OCI-LY3 (cell line): Measurements from ENCODE around the gene KDM4E.
"Not testable (repeated sequence)": the region's sequence is repeated elsewhere in the genome, so short reads cannot be mapped to it uniquely, and the experiment has no call there.

Experiments
- H2AFZ ChIP-seq: fragments of 200-600, 300-600 bp; shearing (Covaris generic); 2 replicates; pipeline ENCODE4 v1.6.0; 2014; ENCODE audit warnings: antibody characterized with exemption, low read depth, low read length
- H3K27ac ChIP-seq: fragments of 200-600, 300-600 bp; sonication (generic); 2 replicates; pipeline ENCODE4 v1.5.1; 2014; ENCODE audit warnings: mild to moderate bottlenecking, low read length, moderate library complexity, mixed read lengths
- H3K27me3 ChIP-seq: fragments of 200-600, 300-600 bp; sonication (generic); 2 replicates; pipeline ENCODE4 v1.6.1; 2014; ENCODE audit warnings: low read depth, low read length, mixed read lengths
- H3K36me3 ChIP-seq: fragments of 200-600, 300-600 bp; sonication (generic); replicated peaks from 2 replicates; pipeline ENCODE3; 2014; ENCODE audit warnings: low read depth, low read length, mixed read lengths
- H3K4me1 ChIP-seq: fragments of 300-600, 200-600 bp; sonication (generic); 2 replicates; pipeline ENCODE4 v1.6.1; 2014; ENCODE audit warnings: low read length, mixed read lengths
- H3K4me2 ChIP-seq: fragments of 200-600, 300-600 bp; sonication (generic); 2 replicates; pipeline ENCODE4 v1.6.1; 2014; ENCODE audit warnings: low read length, mixed read lengths
- H3K4me3 ChIP-seq: fragments of 300-600, 200-600 bp; sonication (generic); 2 replicates; pipeline ENCODE4 v1.5.1; 2014; ENCODE audit warnings: antibody characterized with exemption, mild to moderate bottlenecking, low read length, moderate library complexity
- H3K79me2 ChIP-seq: fragments of 300-600, 200-600 bp; shearing (Covaris generic); 2 replicates; pipeline ENCODE4 v1.6.1; 2014; ENCODE audit warnings: mild to moderate bottlenecking, low read length, mixed read lengths
- H3K9ac ChIP-seq: fragments of 300-600, 200-600 bp; shearing (Covaris generic); 2 replicates; pipeline ENCODE4 v1.6.0; 2014; ENCODE audit warnings: mild to moderate bottlenecking, low read length, moderate library complexity
- H3K9me3 ChIP-seq: fragments of 200-600, 300-600 bp; shearing (Covaris generic); 2 replicates; pipeline ENCODE4 v1.6.1; 2014; ENCODE audit warnings: low read length, mixed read lengths; ENCODE audit not compliant: insufficient read depth
- H4K20me1 ChIP-seq: fragments of 200-600, 300-600 bp; sonication (generic); 2 replicates; pipeline ENCODE4 v1.6.1; 2016; ENCODE audit warnings: low read length, mixed read lengths; ENCODE audit not compliant: insufficient read depth
- CTCF ChIP-seq: fragments of 200-600, 300-600 bp; sonication (generic); IDR thresholded peaks from 2 replicates; pipeline ENCODE4 v1.5.1; 2014; ENCODE audit warnings: antibody characterized with exemption, low read length, low read depth
- EZH2phosphoT487 ChIP-seq: fragments of 200-600 bp; shearing (Covaris generic); IDR thresholded peaks from 2 replicates; pipeline ENCODE4 v1.6.1; 2018; ENCODE audit warnings: antibody characterized with exemption, mixed run types, low read depth

Gene KDM4E

GRCh38 chr11:95005642-95006041 is 19.4 kb upstream of the KDM4E start:
- Histone ChIP-seq H3K27me3 (no peaks in the 10 kb centered on the region), H3K4me1 (no peaks in the 10 kb centered on the region)

DNA sequence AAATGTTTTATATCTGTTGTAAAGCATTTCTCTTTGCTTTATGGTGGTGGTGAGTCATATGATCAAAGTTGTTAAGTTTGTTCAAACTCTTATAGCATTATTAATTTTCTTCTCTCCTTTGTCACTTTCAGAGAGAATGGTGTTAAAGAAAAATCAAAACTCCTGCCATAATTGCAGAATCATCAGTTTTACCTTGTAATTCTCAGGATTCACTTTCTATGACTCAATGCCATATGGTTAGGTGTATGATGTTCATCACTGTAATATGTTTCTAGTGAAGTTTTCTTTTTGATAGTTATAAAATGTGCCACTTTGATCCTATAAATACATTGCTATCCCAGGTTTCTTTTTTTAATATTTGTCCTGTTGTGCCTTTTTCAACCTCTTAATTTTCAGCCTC is 13.7 kb upstream of the KDM4E start:
- Histone ChIP-seq H4K20me1 (no peaks in the 10 kb centered on the region), H3K4me3 (no peak overlapping the region), H2AFZ (no peak overlapping the region), H3K4me1 (no peaks in the 10 kb centered on the region), H3K4me2 (no peak overlapping the region), H3K27ac (no peak overlapping the region), H3K27me3 (no peaks in the 10 kb centered on the region), H3K79me2 (no peaks in the 10 kb centered on the region), H3K36me3 (no peaks in the 10 kb centered on the region), H3K9ac (no peak overlapping the region), H3K9me3 (no peaks in the 10 kb centered on the region)
- TF ChIP-seq EZH2phosphoT487 (no peak), CTCF (no peak)

More at GRCh38 chr11:95005642-95006041, 19.4 kb upstream of the KDM4E start:
- no peaks in the 10 kb centered on the region for H3K9me3 ChIP-seq
- no peaks in the 10 kb centered on the region for H3K36me3 ChIP-seq
- H2AFZ ChIP-seq = no peak overlapping the region
- H3K9ac ChIP-seq = no peak overlapping the region
- H3K4me2 ChIP-seq = no peak overlapping the region
- H4K20me1 ChIP-seq = no peaks in the 10 kb centered on the region
- H3K79me2 ChIP-seq = no peaks in the 10 kb centered on the region
- no peak overlapping the region for H3K4me3 ChIP-seq
- no peak for TF ChIP-seq EZH2phosphoT487
- no peak for TF ChIP-seq CTCF
- no peak overlapping the region for H3K27ac ChIP-seq

DNA sequence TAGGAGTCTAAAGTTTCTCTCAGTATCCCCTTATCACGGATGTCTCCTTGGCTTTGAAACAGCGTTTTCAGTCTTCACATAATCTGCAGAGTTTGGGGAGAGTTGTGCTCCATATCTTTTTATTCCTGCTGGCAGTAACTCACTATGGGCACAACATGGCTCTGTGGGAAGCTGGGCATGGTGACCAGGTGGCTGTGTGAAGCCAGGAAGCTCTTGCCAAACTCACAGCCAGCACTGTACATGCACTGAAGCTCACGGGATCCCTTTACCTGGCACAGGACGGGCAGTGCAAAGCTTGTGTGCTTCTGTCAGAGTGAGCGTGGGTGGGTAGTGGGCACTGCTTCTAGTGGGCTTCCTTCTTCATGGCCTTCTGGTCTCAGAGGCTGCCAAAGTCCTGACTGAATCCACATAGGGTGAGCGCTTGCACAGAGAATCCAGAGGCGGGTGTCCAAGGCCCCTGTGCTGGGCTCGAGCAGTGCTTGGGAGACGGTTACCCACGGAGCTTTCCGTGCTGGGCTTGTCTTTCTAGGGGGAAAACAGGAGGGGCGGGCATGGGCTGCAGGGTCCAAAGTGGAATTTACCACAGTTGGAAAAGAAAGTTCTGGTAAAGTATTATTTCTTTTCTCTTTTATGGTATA is 10.8 kb upstream of the KDM4E start:
- Histone ChIP-seq H3K9ac (no peak overlapping the region), H3K4me1 (no peaks in the 10 kb centered on the region), H3K79me2 (no peaks in the 10 kb centered on the region), H3K9me3 (no peaks in the 10 kb centered on the region), H3K4me3 (no peak overlapping the region), H4K20me1 (no peaks in the 10 kb centered on the region), H2AFZ (no peak overlapping the region), H3K36me3 (no peaks in the 10 kb centered on the region), H3K27ac (no peak overlapping the region), H3K27me3 (no peaks in the 10 kb centered on the region), H3K4me2 (no peak overlapping the region)
- TF ChIP-seq CTCF (no peak), EZH2phosphoT487 (no peak)

GRCh38 chr11:95016139-95016538 is 8.9 kb upstream of the KDM4E start:
- Histone ChIP-seq H3K4me3 (no peak overlapping the region), H4K20me1 (no peaks in the 10 kb centered on the region), H3K27me3 (no peaks in the 10 kb centered on the region), H3K36me3 (no peaks in the 10 kb centered on the region), H3K9ac (no peak overlapping the region), H3K4me1 (no peaks in the 10 kb centered on the region), H3K9me3 (no peaks in the 10 kb centered on the region), H3K4me2 (no peak overlapping the region), H3K27ac (no peak overlapping the region), H2AFZ (no peak overlapping the region), H3K79me2 (no peaks in the 10 kb centered on the region)
- TF ChIP-seq CTCF = no peak
- no peak for TF ChIP-seq EZH2phosphoT487

DNA sequence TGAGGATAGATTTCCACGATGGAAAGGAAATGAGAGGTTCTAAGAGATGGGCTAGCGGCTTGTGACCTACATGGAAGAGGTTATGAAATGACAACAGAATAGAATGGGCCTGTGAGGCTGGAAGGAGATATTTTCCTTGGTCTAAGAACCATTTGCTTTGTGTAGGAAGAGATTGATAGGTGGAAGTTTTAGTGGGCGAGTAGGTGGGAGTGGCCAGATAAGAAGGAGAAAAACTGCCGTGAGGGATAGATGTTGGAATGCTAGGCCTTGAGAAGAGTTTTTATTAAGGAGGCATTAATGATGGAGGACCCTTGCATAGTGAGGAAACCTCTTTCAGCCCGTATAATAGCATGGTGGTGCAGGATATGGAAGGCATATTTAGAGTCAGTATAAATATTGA is 3.6 kb upstream of the KDM4E start:
- not testable (repeated sequence) for H3K27me3 ChIP-seq, H3K4me2 ChIP-seq, H2AFZ ChIP-seq, H3K4me3 ChIP-seq, H3K9ac ChIP-seq, H3K36me3 ChIP-seq, H3K9me3 ChIP-seq, H3K4me1 ChIP-seq, H3K79me2 ChIP-seq, H4K20me1 ChIP-seq, H3K27ac ChIP-seq

- not testable (repeated sequence) for H3K4me1 ChIP-seq, H3K9me3 ChIP-seq, H3K27me3 ChIP-seq, H2AFZ ChIP-seq, H3K4me2 ChIP-seq, H3K27ac ChIP-seq, H3K79me2 ChIP-seq, H4K20me1 ChIP-seq, H3K4me3 ChIP-seq, H3K9ac ChIP-seq, H3K36me3 ChIP-seq
Measured at GRCh38 chr11:95025594-95025993, 536 bp downstream of the KDM4E start.
